ENCODE results near the gene TSHZ3. TPM values are rescaled to one million over a fixed set of nuclear protein-coding genes. Genes with fewer than 3 reads are reported as not detected.

Gene TSHZ3
- total RNA-seq, 4 donors from 2014 or later, result 1.6 to 4.0 (median 3.5) TPM

DNA sequence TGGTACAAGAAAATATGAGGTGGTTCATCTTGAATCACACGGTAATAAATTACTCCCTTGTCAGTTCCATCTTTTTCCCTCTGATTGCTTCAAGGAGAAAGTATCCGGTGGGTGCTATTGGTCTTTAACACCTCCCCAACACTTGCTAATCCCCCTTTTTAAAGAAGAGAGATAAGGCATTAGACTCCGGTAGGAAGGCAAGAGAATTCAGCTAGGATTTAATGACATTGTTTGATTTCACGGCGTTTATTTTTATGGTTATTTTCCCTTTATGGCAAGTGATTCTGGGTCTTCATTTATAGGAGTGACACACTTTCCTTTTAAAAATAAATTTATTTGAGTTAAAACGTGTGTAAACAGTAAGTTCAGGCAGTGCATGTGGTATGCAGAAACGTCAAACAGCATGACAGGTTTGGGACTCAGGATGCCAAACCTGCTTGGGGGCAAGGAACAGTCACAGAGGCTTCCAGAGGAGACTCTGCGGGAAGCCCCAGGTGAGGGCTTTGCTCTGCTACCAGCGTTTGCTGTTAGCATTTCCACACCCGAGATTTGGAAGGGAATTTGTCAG lies 36.5 kb downstream of the TSHZ3 start:
- intact Hi-C loops (cut with DNase I; ENCODE audit: low total_unique reads), result no loop called here
- TF ChIP-seq, protein P1, sequence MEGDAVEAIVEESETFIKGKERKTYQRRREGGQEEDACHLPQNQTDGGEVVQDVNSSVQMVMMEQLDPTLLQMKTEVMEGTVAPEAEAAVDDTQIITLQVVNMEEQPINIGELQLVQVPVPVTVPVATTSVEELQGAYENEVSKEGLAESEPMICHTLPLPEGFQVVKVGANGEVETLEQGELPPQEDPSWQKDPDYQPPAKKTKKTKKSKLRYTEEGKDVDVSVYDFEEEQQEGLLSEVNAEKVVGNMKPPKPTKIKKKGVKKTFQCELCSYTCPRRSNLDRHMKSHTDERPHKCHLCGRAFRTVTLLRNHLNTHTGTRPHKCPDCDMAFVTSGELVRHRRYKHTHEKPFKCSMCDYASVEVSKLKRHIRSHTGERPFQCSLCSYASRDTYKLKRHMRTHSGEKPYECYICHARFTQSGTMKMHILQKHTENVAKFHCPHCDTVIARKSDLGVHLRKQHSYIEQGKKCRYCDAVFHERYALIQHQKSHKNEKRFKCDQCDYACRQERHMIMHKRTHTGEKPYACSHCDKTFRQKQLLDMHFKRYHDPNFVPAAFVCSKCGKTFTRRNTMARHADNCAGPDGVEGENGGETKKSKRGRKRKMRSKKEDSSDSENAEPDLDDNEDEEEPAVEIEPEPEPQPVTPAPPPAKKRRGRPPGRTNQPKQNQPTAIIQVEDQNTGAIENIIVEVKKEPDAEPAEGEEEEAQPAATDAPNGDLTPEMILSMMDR (IDR thresholded peaks at IDR 0.05), result no peak
- TF ChIP-seq POLR2A (IDR thresholded peaks at IDR 0.05), result no peak
- H3K4me3 ChIP-seq (ENCODE audit: low read depth, poor library complexity, severe bottlenecking), result no peak overlapping the region
- WGBS, 2 donors, result 46 to 59% methylated on average over 10 of the region's 10 CpGs
- DNase-seq (ENCODE audit: low spot score in 2 of 2), result no peak

DNA sequence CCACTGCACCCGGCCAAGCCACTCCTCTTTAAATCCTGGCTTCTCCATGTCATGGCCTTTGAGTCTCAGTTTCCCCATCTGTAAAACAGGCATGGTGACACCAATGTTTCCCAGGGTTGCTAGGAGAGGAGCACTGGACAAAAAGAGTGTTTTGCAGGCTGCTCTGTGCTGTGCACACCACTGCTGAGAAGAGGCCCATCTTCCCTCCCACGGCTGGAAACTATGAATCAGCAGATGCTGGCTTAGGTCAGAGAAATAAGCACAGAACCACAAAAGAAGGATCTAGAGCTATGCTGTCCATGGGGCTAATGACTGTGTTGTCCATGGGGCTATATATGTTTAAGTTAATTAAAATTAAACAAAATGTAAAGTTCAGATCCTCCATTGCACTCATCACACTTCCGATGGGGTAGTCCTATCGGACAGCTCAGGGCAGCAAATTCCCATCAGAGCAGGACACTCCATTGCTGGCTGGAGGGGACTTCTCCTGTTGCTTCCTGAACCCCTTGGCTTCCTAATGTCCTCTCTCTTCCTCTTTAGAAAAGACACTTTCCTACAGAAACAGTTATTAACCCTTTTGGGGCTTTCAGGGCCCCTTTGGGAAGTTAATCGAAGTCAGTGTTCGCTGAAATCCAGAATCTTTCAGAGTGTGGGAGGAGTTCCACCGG lies 37.1 kb downstream of the TSHZ3 start:
- intact Hi-C loops (cut with DNase I; ENCODE audit: low total_unique reads), result no loop called here
- no peak for DNase-seq (ENCODE audit: low spot score in 2 of 2)
- 58 to 60% methylated on average over 7 of the region's 7 CpGs for WGBS, 2 donors
- TF ChIP-seq, protein P1 (IDR thresholded peaks at IDR 0.05), result no peak
- TF ChIP-seq POLR2A (IDR thresholded peaks at IDR 0.05), result no peak
- H3K4me3 ChIP-seq (ENCODE audit: low read depth, poor library complexity, severe bottlenecking), result no peak overlapping the region

DNA sequence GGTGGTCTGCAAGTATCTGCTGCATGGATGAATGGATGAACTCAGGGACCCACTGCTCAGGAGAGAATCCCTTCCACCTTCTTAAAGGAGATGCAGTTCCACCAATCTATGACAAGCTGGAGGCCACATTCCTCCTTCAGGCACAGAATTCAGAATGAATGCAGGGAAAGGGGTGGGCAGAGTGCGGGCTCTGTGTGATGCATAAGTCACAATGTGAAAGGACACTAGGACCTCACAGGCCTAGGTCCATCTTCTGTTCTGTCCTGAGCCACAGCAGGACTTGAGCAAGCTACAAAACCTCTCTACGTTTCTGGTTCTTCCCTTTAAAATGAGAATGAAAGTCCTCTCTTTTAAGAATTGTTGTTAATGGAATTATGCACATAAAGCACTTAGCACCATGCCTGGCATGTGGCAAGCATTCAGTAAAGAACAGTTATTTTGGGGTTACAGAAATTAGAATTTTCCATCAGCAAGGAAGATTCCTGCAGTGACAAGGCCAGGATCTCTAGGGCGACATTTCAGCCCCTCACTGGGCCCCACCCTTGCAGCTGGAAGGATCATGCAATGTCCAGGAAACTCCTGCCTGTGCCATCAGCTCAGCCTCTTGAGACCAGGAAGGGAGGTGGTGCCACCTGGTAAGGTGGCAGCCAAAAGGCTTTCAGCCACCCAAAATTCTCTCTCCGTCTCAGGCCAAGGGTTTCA lies 38.7 kb downstream of the TSHZ3 start:
- WGBS, 2 donors, result 83 to 88% methylated on average over 4 of the region's 4 CpGs
- intact Hi-C loops (cut with DNase I; ENCODE audit: low total_unique reads), result no loop called here
- TF ChIP-seq, protein P1 (IDR thresholded peaks at IDR 0.05), result no peak
- no peak for TF ChIP-seq POLR2A (IDR thresholded peaks at IDR 0.05)

DNA sequence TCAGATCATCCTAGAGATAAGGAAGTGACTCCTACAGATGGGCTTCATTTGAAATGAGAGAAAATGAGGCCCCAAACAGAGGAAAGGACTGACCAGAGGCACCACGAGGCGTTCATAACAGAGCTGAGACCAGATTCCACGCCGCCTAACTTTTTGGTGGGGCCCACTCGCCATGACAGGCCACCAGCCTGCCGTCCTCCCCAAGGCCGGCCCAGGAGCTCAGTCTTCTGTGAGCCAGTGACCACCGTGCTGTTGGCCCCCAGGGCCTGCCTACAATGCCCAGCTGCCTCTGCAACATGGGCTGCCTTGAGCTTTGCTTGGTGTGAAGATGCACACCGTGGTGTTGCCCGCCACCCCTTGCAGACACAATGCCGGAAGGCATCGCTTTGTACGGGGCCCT lies 40.5 kb downstream of the TSHZ3 start:
- H3K4me3 ChIP-seq (ENCODE audit: low read depth, poor library complexity, severe bottlenecking), result no peak overlapping the region
- WGBS, 2 donors, result 95 to 98% methylated on average over 13 of the region's 13 CpGs
- TF ChIP-seq, protein P1 (IDR thresholded peaks at IDR 0.05), result no peak
- TF ChIP-seq POLR2A (IDR thresholded peaks at IDR 0.05), result no peak
- intact Hi-C loops (cut with DNase I; ENCODE audit: low total_unique reads), result no loop called here
- DNase-seq (ENCODE audit: low spot score in 2 of 2), result no peak

More for the DNA sequence above, 38.7 kb downstream of the TSHZ3 start:
- H3K4me3 ChIP-seq (ENCODE audit: low read depth, poor library complexity, severe bottlenecking), result no peak overlapping the region
- no peak for DNase-seq (ENCODE audit: low spot score in 2 of 2)

DNA sequence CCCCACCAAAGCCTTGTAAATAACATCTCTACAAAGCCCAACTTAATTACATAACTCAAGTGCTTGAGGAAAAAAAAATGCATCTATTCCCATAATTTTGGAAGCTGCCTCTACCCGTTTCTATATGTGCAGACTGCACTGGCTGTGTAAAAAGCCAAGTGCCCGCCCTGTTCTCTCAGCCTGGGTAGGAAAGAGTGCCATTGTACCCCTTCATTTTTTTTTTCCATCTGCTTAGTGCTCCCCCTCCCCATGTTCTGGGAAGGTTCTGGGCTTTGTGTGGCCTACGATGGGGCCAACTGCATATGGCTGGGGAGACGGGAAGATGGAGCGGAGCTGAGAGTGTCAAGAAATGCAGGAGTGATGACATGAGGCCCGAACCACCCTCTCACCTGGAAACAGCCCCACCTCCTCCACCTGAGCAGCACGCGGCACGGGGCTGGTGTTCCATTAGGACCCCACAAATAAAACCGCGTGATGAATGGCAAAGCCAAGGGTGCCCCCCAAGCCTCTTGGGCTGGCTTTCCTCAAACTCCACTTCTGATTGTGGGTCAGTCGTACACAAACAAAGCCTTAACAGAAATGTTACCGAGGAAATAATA lies 42.1 kb downstream of the TSHZ3 start:
- no peak overlapping the region for H3K4me3 ChIP-seq (ENCODE audit: low read depth, poor library complexity, severe bottlenecking)
- intact Hi-C loops (cut with DNase I; ENCODE audit: low total_unique reads), result no loop called here
- no peak for DNase-seq (ENCODE audit: low spot score in 2 of 2)
- WGBS, 2 donors, result 88 to 91% methylated on average over 13 of the region's 13 CpGs
- TF ChIP-seq, protein P1 (IDR thresholded peaks at IDR 0.05), result no peak
- no peak for TF ChIP-seq POLR2A (IDR thresholded peaks at IDR 0.05)

Measured in lower leg skin (tissue), 4 donors.